Activated T-helper 17 cell treated with anti-CD3 and anti-CD28 coated beads, Interleukin-2, amount 50 U/mL, for 72 hours (primary cell): Measurements from ENCODE around the gene KRCC1. TPM values are rescaled to one million over a fixed set of nuclear protein-coding genes. Genes with fewer than 3 reads are reported as not detected.

Experiments
- ATAC-seq: fragments of 150-1000 bp; cut with Tn5 transposase; replicated peaks from 2 replicates; pipeline ENCODE4 v1.10.0; 2021; ENCODE audit warnings: mild to moderate bottlenecking, moderate library complexity
- H3K27ac Mint-ChIP-seq: one replicate; pipeline ENCODE4 v1.8.0; 2022; ENCODE audit warnings: mixed read lengths
- H3K27me3 Mint-ChIP-seq: one replicate; pipeline ENCODE4 v1.8.0; 2022; ENCODE audit warnings: mixed read lengths
- H3K36me3 Mint-ChIP-seq: one replicate; pipeline ENCODE4 v1.8.0; 2022; ENCODE audit warnings: low read depth, mild to moderate bottlenecking, mixed read lengths
- H3K4me1 Mint-ChIP-seq: one replicate; pipeline ENCODE4 v1.8.0; 2022; ENCODE audit warnings: mixed read lengths
- H3K4me3 Mint-ChIP-seq: one replicate; pipeline ENCODE4 v1.8.0; 2022; ENCODE audit warnings: mild to moderate bottlenecking, mixed read lengths
- H3K9me3 Mint-ChIP-seq: one replicate; pipeline ENCODE4 v1.8.0; 2022; ENCODE audit warnings: mixed read lengths
- total RNA-seq, 2 donors: library from RNA; stranded (reverse); gene quantifications; one replicate each; pipeline ENCODE4 v1.2.3, GENCODE V29; 2022

Gene KRCC1
- total RNA-seq, 2 donors from 2014 or later = 7.9 to 9.1 TPM

- Mint-ChIP-seq H3K36me3 (no peaks in the 10 kb centered on the region), H3K4me1 (peaks cover 7% of the 10 kb centered on the region), H3K9me3 (no peaks in the 10 kb centered on the region), H3K27ac (no peak overlapping the region), H3K27me3 (peaks cover 8% of the 10 kb centered on the region), H3K4me3 (no peak overlapping the region)
- ATAC-seq = no peak
These were observed 30.8 kb upstream of the KRCC1 start for GRCh38 chr2:88086401-88086800.

- Mint-ChIP-seq H3K9me3 (no peaks in the 10 kb centered on the region), H3K4me3 (no peak overlapping the region), H3K27me3 (peaks cover 8% of the 10 kb centered on the region), H3K36me3 (no peaks in the 10 kb centered on the region), H3K4me1 (no peaks in the 10 kb centered on the region), H3K27ac (no peak overlapping the region)
- no peak for ATAC-seq
These were observed 30.0 kb upstream of the KRCC1 start for GRCh38 chr2:88085602-88086001.

GRCh38 chr2:88085099-88085498, 29.5 kb upstream of the KRCC1 start:
- H3K4me3 Mint-ChIP-seq = no peak overlapping the region
- H3K9me3 Mint-ChIP-seq = no peaks in the 10 kb centered on the region
- no peak overlapping the region for H3K27ac Mint-ChIP-seq
- no peaks in the 10 kb centered on the region for H3K4me1 Mint-ChIP-seq
- ATAC-seq = no peak
- no peaks in the 10 kb centered on the region for H3K36me3 Mint-ChIP-seq
- H3K27me3 Mint-ChIP-seq = peaks cover 8% of the 10 kb centered on the region

- Mint-ChIP-seq H3K4me3 (no peak overlapping the region), H3K36me3 (no peaks in the 10 kb centered on the region), H3K4me1 (no peaks in the 10 kb centered on the region)
These were observed 27.2 kb upstream of the KRCC1 start for GRCh38 chr2:88082781-88083180.

GRCh38 chr2:88081924-88082608, 26.5 kb upstream of the KRCC1 start:
- ATAC-seq = no peak
- Mint-ChIP-seq H3K36me3 (no peaks in the 10 kb centered on the region), H3K27ac (no peak overlapping the region), H3K4me1 (no peaks in the 10 kb centered on the region), H3K27me3 (peaks cover 8% of the 10 kb centered on the region), H3K9me3 (no peaks in the 10 kb centered on the region), H3K4me3 (no peak overlapping the region)

More at GRCh38 chr2:88082781-88083180, 27.2 kb upstream of the KRCC1 start:
- Mint-ChIP-seq H3K27me3 (peaks cover 8% of the 10 kb centered on the region), H3K27ac (no peak overlapping the region), H3K9me3 (no peaks in the 10 kb centered on the region)
- no peak for ATAC-seq

- H3K4me3 Mint-ChIP-seq = no peak overlapping the region
- no peaks in the 10 kb centered on the region for H3K4me1 Mint-ChIP-seq
- no peaks in the 10 kb centered on the region for H3K9me3 Mint-ChIP-seq
- H3K36me3 Mint-ChIP-seq = no peaks in the 10 kb centered on the region
- peaks cover 8% of the 10 kb centered on the region for H3K27me3 Mint-ChIP-seq
- no peak for ATAC-seq
- no peak overlapping the region for H3K27ac Mint-ChIP-seq
These were observed 25.0 kb upstream of the KRCC1 start for GRCh38 chr2:88080545-88080944.

- Mint-ChIP-seq H3K4me3 (no peak overlapping the region), H3K4me1 (no peaks in the 10 kb centered on the region), H3K27me3 (peaks cover 8% of the 10 kb centered on the region), H3K36me3 (no peaks in the 10 kb centered on the region), H3K27ac (no peak overlapping the region), H3K9me3 (no peaks in the 10 kb centered on the region)
- ATAC-seq = no peak
These were observed 23.1 kb upstream of the KRCC1 start for GRCh38 chr2:88078643-88079172.

- no peaks in the 10 kb centered on the region for H3K9me3 Mint-ChIP-seq
- no peak overlapping the region for H3K4me3 Mint-ChIP-seq
- H3K4me1 Mint-ChIP-seq = no peaks in the 10 kb centered on the region
- peaks cover 3% of the 10 kb centered on the region for H3K27me3 Mint-ChIP-seq
- ATAC-seq = no peak
- no peak overlapping the region for H3K27ac Mint-ChIP-seq
- no peaks in the 10 kb centered on the region for H3K36me3 Mint-ChIP-seq
These were observed 21.5 kb upstream of the KRCC1 start for GRCh38 chr2:88077080-88077479.

GRCh38 chr2:88074854-88075292, 19.3 kb upstream of the KRCC1 start:
- no peak overlapping the region for H3K27ac Mint-ChIP-seq
- no peak for ATAC-seq
- H3K9me3 Mint-ChIP-seq = no peaks in the 10 kb centered on the region
- no peaks in the 10 kb centered on the region for H3K27me3 Mint-ChIP-seq
- H3K4me3 Mint-ChIP-seq = no peak overlapping the region
- H3K4me1 Mint-ChIP-seq = no peaks in the 10 kb centered on the region
- no peaks in the 10 kb centered on the region for H3K36me3 Mint-ChIP-seq

- Mint-ChIP-seq H3K27ac (no peak overlapping the region), H3K9me3 (no peaks in the 10 kb centered on the region), H3K36me3 (no peaks in the 10 kb centered on the region), H3K4me3 (no peak overlapping the region), H3K27me3 (peaks cover 4% of the 10 kb centered on the region), H3K4me1 (no peaks in the 10 kb centered on the region)
- no peak for ATAC-seq
These were observed 18.6 kb upstream of the KRCC1 start for GRCh38 chr2:88074150-88074549.

- Mint-ChIP-seq H3K4me1 (no peaks in the 10 kb centered on the region), H3K27me3 (peaks cover 9% of the 10 kb centered on the region), H3K27ac (no peak overlapping the region), H3K4me3 (no peak overlapping the region), H3K9me3 (no peaks in the 10 kb centered on the region), H3K36me3 (no peaks in the 10 kb centered on the region)
- ATAC-seq = no peak
These were observed 15.8 kb upstream of the KRCC1 start for GRCh38 chr2:88071365-88071764.

GRCh38 chr2:88070055-88070454, 14.5 kb upstream of the KRCC1 start:
- no peaks in the 10 kb centered on the region for H3K9me3 Mint-ChIP-seq
- ATAC-seq = no peak
- no peak overlapping the region for H3K4me3 Mint-ChIP-seq
- H3K27ac Mint-ChIP-seq = no peak overlapping the region
- peaks cover 9% of the 10 kb centered on the region for H3K27me3 Mint-ChIP-seq
- H3K4me1 Mint-ChIP-seq = no peaks in the 10 kb centered on the region
- no peaks in the 10 kb centered on the region for H3K36me3 Mint-ChIP-seq

- peaks cover 9% of the 10 kb centered on the region for H3K27me3 Mint-ChIP-seq
- H3K36me3 Mint-ChIP-seq = no peaks in the 10 kb centered on the region
- H3K4me1 Mint-ChIP-seq = no peaks in the 10 kb centered on the region
- no peaks in the 10 kb centered on the region for H3K9me3 Mint-ChIP-seq
- H3K4me3 Mint-ChIP-seq = no peak overlapping the region
- no peak overlapping the region for H3K27ac Mint-ChIP-seq
- no peak for ATAC-seq
These were observed 13.5 kb upstream of the KRCC1 start for GRCh38 chr2:88069117-88069516.

- H3K27me3 Mint-ChIP-seq = peaks cover 9% of the 10 kb centered on the region
- no peaks in the 10 kb centered on the region for H3K36me3 Mint-ChIP-seq
- no peak overlapping the region for H3K27ac Mint-ChIP-seq
- ATAC-seq = no peak
- H3K9me3 Mint-ChIP-seq = no peaks in the 10 kb centered on the region
- H3K4me3 Mint-ChIP-seq = no peak overlapping the region
- H3K4me1 Mint-ChIP-seq = no peaks in the 10 kb centered on the region
These were observed 12.5 kb upstream of the KRCC1 start for GRCh38 chr2:88068044-88068443.

GRCh38 chr2:88067598-88067997, 12.0 kb upstream of the KRCC1 start, which contains the start of gene SMYD1:
Gene SMYD1 (plus strand): TSS chr2:88067825. CDS start chr2:88067865, 40 bp downstream.
- Mint-ChIP-seq H3K4me3 (no peak within 1 kb of the TSS), H3K27ac (no peak within 1 kb of the TSS), H3K27me3 (peaks cover 9% of the 10 kb centered on the region), H3K9me3 (no peaks in the 10 kb centered on the region), H3K36me3 (no peaks in the 10 kb centered on the region), H3K4me1 (no peaks in the 10 kb centered on the region)
- no peak for ATAC-seq
